ENCODE results near the gene GET4. TPM values are rescaled to one million over a fixed set of nuclear protein-coding genes. Genes with fewer than 3 reads are reported as not detected.

The GET4 gene
- total RNA-seq, 4 donors from 2014 or later = 24.6 to 40.8 (median 30.0) TPM

- no peaks in the 10 kb centered on the region for H3K9me3 ChIP-seq
- H3K27ac ChIP-seq = no peak overlapping the region
- peaks cover 9 to 22% of the 10 kb centered on the region in 2 donors for H3K4me1 ChIP-seq
- no peak for DNase-seq
- in situ Hi-C loops (cut with MboI; ENCODE audit: low sequenced_read_pairs in 4 of 4) = no loop called here
- H3K4me3 ChIP-seq = no peak overlapping the region
- no peak for ATAC-seq
- H3K27me3 ChIP-seq = no peaks in the 10 kb centered on the region
- intact Hi-C loops (cut with DNase I; ENCODE audit: low total_unique reads) = no loop called here
- no peak for TF ChIP-seq CTCF (IDR thresholded peaks at IDR 0.05 in 4 of 5, conservative IDR thresholded peaks at IDR 0.05 in 1 of 5)
- no peak for TF ChIP-seq POLR2A (IDR thresholded peaks at IDR 0.05)
- H3K36me3 ChIP-seq = peaks cover 0 to 78% of the 10 kb centered on the region in 2 donors
Measured at GRCh38 chr7:854118-854775, 22.1 kb upstream of the GET4 start.

GRCh38 chr7:855686-856369, 20.5 kb upstream of the GET4 start:
- Histone ChIP-seq H3K9me3 (no peaks in the 10 kb centered on the region), H3K27me3 (no peaks in the 10 kb centered on the region), H3K36me3 (peaks cover 0 to 83% of the 10 kb centered on the region in 2 donors), H3K4me3 (no peak overlapping the region), H3K27ac (no peak overlapping the region), H3K4me1 (peaks cover 8 to 20% of the 10 kb centered on the region in 2 donors)
- in situ Hi-C loops (cut with MboI; ENCODE audit: low sequenced_read_pairs in 4 of 4) (no loop called here), intact Hi-C loops (cut with DNase I; ENCODE audit: low total_unique reads) (no loop called here)
- no peak for TF ChIP-seq CTCF (IDR thresholded peaks at IDR 0.05 in 4 of 5, conservative IDR thresholded peaks at IDR 0.05 in 1 of 5)
- TF ChIP-seq POLR2A (IDR thresholded peaks at IDR 0.05) = no peak
- DNase-seq (no peak), ATAC-seq (no peak)

- ATAC-seq (no peak), DNase-seq (no peak)
- in situ Hi-C loops (cut with MboI; ENCODE audit: low sequenced_read_pairs in 4 of 4) = no loop called here
- Histone ChIP-seq H3K27ac (peak overlapping the region in 1 of 4 donors; percentile 52), H3K9me3 (no peaks in the 10 kb centered on the region), H3K36me3 (peaks cover 0 to 90% of the 10 kb centered on the region in 2 donors), H3K27me3 (no peaks in the 10 kb centered on the region), H3K4me3 (no peak overlapping the region), H3K4me1 (peaks cover under 1 to 13% of the 10 kb centered on the region in 2 donors)
- intact Hi-C loops (cut with DNase I; ENCODE audit: low total_unique reads) = no loop called here
- TF ChIP-seq CTCF (IDR thresholded peaks at IDR 0.05 in 4 of 5, conservative IDR thresholded peaks at IDR 0.05 in 1 of 5) = no peak
- no peak for TF ChIP-seq POLR2A (IDR thresholded peaks at IDR 0.05)
Measured at GRCh38 chr7:856444-857095, 19.8 kb upstream of the GET4 start.

GRCh38 chr7:857661-858060, 18.7 kb upstream of the GET4 start:
- ATAC-seq (peak; percentile 65 to 83), DNase-seq (peak in 1 of 2 donors; percentile 34)
- in situ Hi-C loops (cut with MboI; ENCODE audit: low sequenced_read_pairs in 4 of 4) (no loop called here), intact Hi-C loops (cut with DNase I; ENCODE audit: low total_unique reads) (no loop called here)
- TF ChIP-seq CTCF (IDR thresholded peaks at IDR 0.05 in 4 of 5, conservative IDR thresholded peaks at IDR 0.05 in 1 of 5) = no peak
- no peak for TF ChIP-seq POLR2A (IDR thresholded peaks at IDR 0.05)
- Histone ChIP-seq H3K9me3 (no peaks in the 10 kb centered on the region), H3K4me3 (no peak overlapping the region), H3K4me1 (peaks cover 0 to 12% of the 10 kb centered on the region in 2 donors), H3K27me3 (no peaks in the 10 kb centered on the region), H3K36me3 (peaks cover 0 to 95% of the 10 kb centered on the region in 2 donors), H3K27ac (peak overlapping the region in 3 of 4 donors; percentile 26 to 53 (median 52))
